Esophagus squamous epithelium (tissue), 4 donors: ENCODE data around the gene CCDC170.

ENCODE experiments used
- POLR2A ChIP-seq, 4 donors: fragments of 450-650 bp; IDR thresholded peaks; one replicate each; pipeline ENCODE4 v1.6.1; 2017; ENCODE audit warnings: antibody characterized with exemption in 4 of 4, mild to moderate bottlenecking in 4 of 4, moderate library complexity in 3 of 4
- TF ChIP-seq, protein P1 (sequence below), 6 experiments: fragments of 450-650 bp in 4 of 6; fragments of 200-600 bp in 2 of 6; sonication (generic) in 2 of 6; IDR thresholded peaks; one replicate each; pipeline ENCODE4 v1.5.1; 2016 to 2019; ENCODE audit warnings: antibody characterized with exemption in 6 of 6, mild to moderate bottlenecking in 4 of 6, moderate library complexity in 4 of 6

DNA sequence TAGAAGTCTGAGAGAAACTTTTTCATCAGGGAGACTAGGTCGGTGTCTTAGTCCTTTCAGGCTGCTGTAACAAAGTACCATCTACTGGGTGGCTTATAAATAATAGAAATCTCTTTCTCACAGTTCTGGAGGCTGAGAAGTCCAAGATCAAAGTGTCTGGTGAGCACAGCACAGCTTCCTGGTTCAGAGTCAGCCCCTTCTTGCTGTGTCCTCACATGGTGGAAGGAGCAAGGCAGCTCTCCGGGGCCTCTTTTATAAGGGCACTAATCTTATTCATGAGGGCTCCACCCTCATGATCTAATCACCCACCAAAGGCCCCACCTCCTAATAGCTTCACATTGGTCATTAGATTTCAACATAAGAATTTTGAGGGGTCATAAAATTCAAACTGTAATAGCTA lies 122.8 kb downstream of the CCDC170 start:
- TF ChIP-seq, protein P1, sequence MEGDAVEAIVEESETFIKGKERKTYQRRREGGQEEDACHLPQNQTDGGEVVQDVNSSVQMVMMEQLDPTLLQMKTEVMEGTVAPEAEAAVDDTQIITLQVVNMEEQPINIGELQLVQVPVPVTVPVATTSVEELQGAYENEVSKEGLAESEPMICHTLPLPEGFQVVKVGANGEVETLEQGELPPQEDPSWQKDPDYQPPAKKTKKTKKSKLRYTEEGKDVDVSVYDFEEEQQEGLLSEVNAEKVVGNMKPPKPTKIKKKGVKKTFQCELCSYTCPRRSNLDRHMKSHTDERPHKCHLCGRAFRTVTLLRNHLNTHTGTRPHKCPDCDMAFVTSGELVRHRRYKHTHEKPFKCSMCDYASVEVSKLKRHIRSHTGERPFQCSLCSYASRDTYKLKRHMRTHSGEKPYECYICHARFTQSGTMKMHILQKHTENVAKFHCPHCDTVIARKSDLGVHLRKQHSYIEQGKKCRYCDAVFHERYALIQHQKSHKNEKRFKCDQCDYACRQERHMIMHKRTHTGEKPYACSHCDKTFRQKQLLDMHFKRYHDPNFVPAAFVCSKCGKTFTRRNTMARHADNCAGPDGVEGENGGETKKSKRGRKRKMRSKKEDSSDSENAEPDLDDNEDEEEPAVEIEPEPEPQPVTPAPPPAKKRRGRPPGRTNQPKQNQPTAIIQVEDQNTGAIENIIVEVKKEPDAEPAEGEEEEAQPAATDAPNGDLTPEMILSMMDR (IDR thresholded peaks at IDR 0.05): no peak
- TF ChIP-seq POLR2A (IDR thresholded peaks at IDR 0.05): no peak
